Measurements from ENCODE around the gene FUT8. TPM values are rescaled to one million over a fixed set of nuclear protein-coding genes. Genes with fewer than 3 reads are reported as not detected.

Gene FUT8
- total RNA-seq, 4 donors from 2014 or later: 5.5 to 25.4 (median 8.8) TPM

DNA sequence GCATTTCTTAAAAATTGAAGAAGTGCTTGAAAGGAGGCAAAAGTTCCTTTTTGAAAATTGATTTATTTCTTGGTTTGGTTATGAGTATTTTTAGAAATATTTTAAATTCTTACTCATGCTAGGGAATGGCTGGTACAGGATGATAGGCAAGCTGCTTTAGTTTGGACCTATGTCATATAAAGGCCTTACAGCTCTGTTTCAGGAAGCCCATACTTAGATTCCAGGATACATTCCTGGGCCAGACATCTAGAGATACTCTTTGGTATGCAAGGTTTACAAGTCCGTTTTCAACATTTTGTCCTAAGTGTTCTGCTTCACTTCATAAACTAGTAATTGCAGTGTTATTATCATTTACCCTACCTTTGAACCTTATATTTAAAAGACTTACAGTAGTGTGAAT, 186.8 kb downstream of the FUT8 start:
- H3K27me3 ChIP-seq: no peaks in the 10 kb centered on the region
- no peak overlapping the region for H3K4me3 ChIP-seq
- H3K36me3 ChIP-seq: no peaks in the 10 kb centered on the region
- TF ChIP-seq CTCF (IDR thresholded peaks at IDR 0.05): no peak
- TF ChIP-seq POLR2A (IDR thresholded peaks at IDR 0.05): no peak
- H3K4me1 ChIP-seq: no peaks in the 10 kb centered on the region
- intact Hi-C loops (cut with DNase I): no loop called here
- DNase-seq: no peak
- no peaks in the 10 kb centered on the region for H3K9me3 ChIP-seq
- H3K27ac ChIP-seq: no peak overlapping the region
- 0 to 19% methylated on average over 1 of the region's 1 CpG for WGBS, 2 donors

GRCh38 chr14:65600742-65601141, 188.2 kb downstream of the FUT8 start:
- Histone ChIP-seq H3K4me1 (no peaks in the 10 kb centered on the region), H3K27me3 (no peaks in the 10 kb centered on the region), H3K4me3 (no peak overlapping the region), H3K9me3 (no peaks in the 10 kb centered on the region), H3K27ac (no peak overlapping the region), H3K36me3 (no peaks in the 10 kb centered on the region)
- no peak for DNase-seq
- no peak for TF ChIP-seq CTCF (IDR thresholded peaks at IDR 0.05)
- no peak for TF ChIP-seq POLR2A (IDR thresholded peaks at IDR 0.05)
- 54 to 64% methylated on average over 3 of the region's 3 CpGs for whole genome bisulfite sequencing, 2 donors
- intact Hi-C loops (cut with DNase I): no loop called here

DNA sequence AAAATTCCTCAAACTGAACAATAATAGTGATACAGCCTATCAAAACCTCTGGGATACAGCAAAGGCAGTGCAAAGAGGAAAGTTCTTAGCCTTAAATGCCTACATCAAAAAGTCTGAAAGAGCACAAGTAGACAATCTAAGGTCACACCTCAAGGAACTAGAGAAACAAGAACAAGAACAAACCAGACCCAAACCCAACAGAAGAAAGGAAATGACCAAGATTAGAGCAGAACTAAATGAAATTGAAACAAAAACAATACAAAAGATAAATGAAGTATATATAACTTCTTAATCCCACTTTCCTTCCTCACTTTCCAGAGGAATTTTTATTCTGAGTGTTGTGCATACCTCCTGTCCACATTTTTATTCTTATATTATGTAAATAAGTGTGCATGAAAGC, 192.0 kb downstream of the FUT8 start:
- no peaks in the 10 kb centered on the region for H3K36me3 ChIP-seq
- no peak overlapping the region for H3K27ac ChIP-seq
- no peaks in the 10 kb centered on the region for H3K27me3 ChIP-seq
- no peaks in the 10 kb centered on the region for H3K4me1 ChIP-seq
- no peak for DNase-seq
- intact Hi-C loops (cut with DNase I): no loop called here
- H3K9me3 ChIP-seq: no peaks in the 10 kb centered on the region
- H3K4me3 ChIP-seq: no peak overlapping the region
- TF ChIP-seq POLR2A (IDR thresholded peaks at IDR 0.05) (no peak), CTCF (IDR thresholded peaks at IDR 0.05) (no peak)

GRCh38 chr14:65604936-65605335, 192.4 kb downstream of the FUT8 start:
- WGBS, 2 donors: 46 to 69% methylated on average over 2 of the region's 2 CpGs
- intact Hi-C loops (cut with DNase I): no loop called here
- DNase-seq: no peak

GRCh38 chr14:65606460-65606859, 193.9 kb downstream of the FUT8 start:
- no peak for DNase-seq
- H3K27me3 ChIP-seq: no peaks in the 10 kb centered on the region
- intact Hi-C loops (cut with DNase I): no loop called here
- H3K36me3 ChIP-seq: no peaks in the 10 kb centered on the region
- TF ChIP-seq CTCF (IDR thresholded peaks at IDR 0.05) (no peak), POLR2A (IDR thresholded peaks at IDR 0.05) (no peak)
- H3K4me3 ChIP-seq: no peak overlapping the region
- H3K9me3 ChIP-seq: no peaks in the 10 kb centered on the region
- H3K27ac ChIP-seq: no peak overlapping the region
- H3K4me1 ChIP-seq: no peaks in the 10 kb centered on the region

More at GRCh38 chr14:65604936-65605335, 192.4 kb downstream of the FUT8 start:
- H3K27me3 ChIP-seq: no peaks in the 10 kb centered on the region
- H3K36me3 ChIP-seq: no peaks in the 10 kb centered on the region
- no peak overlapping the region for H3K27ac ChIP-seq
- no peaks in the 10 kb centered on the region for H3K9me3 ChIP-seq
- no peak overlapping the region for H3K4me3 ChIP-seq
- TF ChIP-seq CTCF (IDR thresholded peaks at IDR 0.05): peak in 1 of 6 experiments; percentile 37
- no peak for TF ChIP-seq POLR2A (IDR thresholded peaks at IDR 0.05)
- H3K4me1 ChIP-seq: no peaks in the 10 kb centered on the region
